ENCODE data around the gene GABARAPL2.

GABARAPL2 gene

GRCh38 chr16:75603241-75603640 is 37.1 kb downstream of the GABARAPL2 start:
- no peak for TF ChIP-seq CTCF (IDR thresholded peaks at IDR 0.05; ENCODE audit: low read depth, low read length, missing control alignments)
- no peak for DNase-seq
- Histone ChIP-seq H3K4me3 (ENCODE audit: low read depth, low read length) (no peak overlapping the region), H3K27me3 (replicated peaks) (no peaks in the 10 kb centered on the region), H3K27ac (no peak overlapping the region), H3K36me3 (replicated peaks) (peaks cover 40% of the 10 kb centered on the region)
- in situ Hi-C loops (cut with HindIII; ENCODE audit: low pct_ligation_motif_present, low sequenced_read_pairs), result no loop called here

GRCh38 chr16:75606507-75606906 is 40.3 kb downstream of the GABARAPL2 start:
- no peak for TF ChIP-seq CTCF (IDR thresholded peaks at IDR 0.05; ENCODE audit: low read depth, low read length, missing control alignments)
- no peak for DNase-seq
- peaks cover 34% of the 10 kb centered on the region for H3K36me3 ChIP-seq (replicated peaks)
- no peak overlapping the region for H3K4me3 ChIP-seq (ENCODE audit: low read depth, low read length)
- no peaks in the 10 kb centered on the region for H3K27me3 ChIP-seq (replicated peaks)
- in situ Hi-C loops (cut with HindIII; ENCODE audit: low pct_ligation_motif_present, low sequenced_read_pairs), result no loop called here
- H3K27ac ChIP-seq, result no peak overlapping the region

GRCh38 chr16:75614066-75614897 is 48.1 kb downstream of the GABARAPL2 start:
- no peak overlapping the region for H3K27ac ChIP-seq
- H3K36me3 ChIP-seq (replicated peaks), result peaks cover 38% of the 10 kb centered on the region
- in situ Hi-C loops (cut with HindIII; ENCODE audit: low pct_ligation_motif_present, low sequenced_read_pairs), result no loop called here
- TF ChIP-seq CTCF (IDR thresholded peaks at IDR 0.05; ENCODE audit: low read depth, low read length, missing control alignments), result no peak
- H3K4me3 ChIP-seq (ENCODE audit: low read depth, low read length), result no peak overlapping the region
- H3K27me3 ChIP-seq (replicated peaks), result no peaks in the 10 kb centered on the region
- DNase-seq, result peak; percentile 29

- no peak overlapping the region for H3K27ac ChIP-seq
- in situ Hi-C loops (cut with HindIII; ENCODE audit: low pct_ligation_motif_present, low sequenced_read_pairs), result no loop called here
- peaks cover 45% of the 10 kb centered on the region for H3K36me3 ChIP-seq (replicated peaks)
- no peak overlapping the region for H3K4me3 ChIP-seq (ENCODE audit: low read depth, low read length)
- no peak for TF ChIP-seq CTCF (IDR thresholded peaks at IDR 0.05; ENCODE audit: low read depth, low read length, missing control alignments)
- no peak for DNase-seq
- H3K27me3 ChIP-seq (replicated peaks), result no peaks in the 10 kb centered on the region
These were observed 49.4 kb downstream of the GABARAPL2 start for GRCh38 chr16:75615619-75616018.

GRCh38 chr16:75616521-75617010 is 50.4 kb downstream of the GABARAPL2 start:
- H3K4me3 ChIP-seq (ENCODE audit: low read depth, low read length), result no peak overlapping the region
- H3K27ac ChIP-seq, result no peak overlapping the region
- in situ Hi-C loops (cut with HindIII; ENCODE audit: low pct_ligation_motif_present, low sequenced_read_pairs), result no loop called here
- no peak for DNase-seq
- H3K27me3 ChIP-seq (replicated peaks), result no peaks in the 10 kb centered on the region
- TF ChIP-seq CTCF (IDR thresholded peaks at IDR 0.05; ENCODE audit: low read depth, low read length, missing control alignments), result no peak
- H3K36me3 ChIP-seq (replicated peaks), result peaks cover 42% of the 10 kb centered on the region

Data from brain microvascular endothelial cell (primary cell).